SK-N-SH (cell line): ENCODE results near the gene NEK2. TPM values are rescaled to one million over a fixed set of nuclear protein-coding genes. Genes with fewer than 3 reads are reported as not detected.

Experiments used
- CTCF ChIA-PET: fragments of 300-600, 350-600 bp; formaldehyde crosslinking; extraction: SDS; loops from one replicate; lab custom pipeline; 2021; lab: Yijun Ruan, JAX
- POLR2A ChIA-PET: fragments of 350-600 bp; sonication (Branson Sonifier 250); formaldehyde crosslinking; extraction: SDS; loops from one replicate; lab custom pipeline; 2020; ENCODE audit warnings: antibody characterized with exemption, inconsistent platforms; lab: Yijun Ruan, JAX
- DNase-seq: peaks from one replicate; pipeline ENCODE4 v3.0.0; 2012
- H2AFZ ChIP-seq: fragments of 200-600 bp; sonication (generic); 2 replicates; pipeline ENCODE4 v1.8.1; 2016; ENCODE audit warnings: antibody characterized with exemption, mild to moderate bottlenecking, low read depth
- H3F3A ChIP-seq: fragments of 200-600 bp; sonication (generic); replicated peaks from 2 replicates; pipeline ENCODE3; 2016; ENCODE audit warnings: antibody characterized with exemption, mild to moderate bottlenecking; ENCODE audit not compliant: insufficient read depth
- H3K27ac ChIP-seq, 2 experiments: fragments of 200-500 bp in 1 of 2; fragments of 200-600 bp in 1 of 2; sonication (Bioruptor generic) in 1 of 2; sonication (generic), shearing (Covaris generic) in 1 of 2; 2 replicates each; pipeline versions ENCODE4 v1.5.1 to v1.6.1; 2014 to 2016; ENCODE audit warnings: low read depth in 2 of 2, inconsistent platforms in 1 of 2, low read length in 1 of 2, mild to moderate bottlenecking in 1 of 2, mixed read lengths in 1 of 2
- H3K27me3 ChIP-seq: fragments of 200-600 bp; sonication (generic), shearing (Covaris generic); 2 replicates; pipeline ENCODE4 v1.6.1; 2016; ENCODE audit warnings: mixed run types; ENCODE audit not compliant: insufficient read depth
- H3K36me3 ChIP-seq, 2 experiments: fragments of 200-500 bp in 1 of 2; fragments of 200-600 bp in 1 of 2; sonication (Bioruptor generic) in 1 of 2; sonication (generic) in 1 of 2; replicated peaks in 1 of 2; 2 replicates each; pipeline versions ENCODE3 to v1.5.1; 2014 to 2016; ENCODE audit warnings: low read length in 1 of 2, mild to moderate bottlenecking in 1 of 2; ENCODE audit not compliant: insufficient read depth in 2 of 2, control insufficient read depth in 1 of 2
- H3K4me1 ChIP-seq, 2 experiments: fragments of 200-500 bp in 1 of 2; fragments of 200-600 bp in 1 of 2; sonication (Bioruptor generic) in 1 of 2; sonication (generic), shearing (Covaris generic) in 1 of 2; 2 replicates each; pipeline versions ENCODE4 v1.5.1 to v1.6.1; 2014 to 2016; ENCODE audit warnings: low read depth in 1 of 2, low read length in 1 of 2, mixed run types in 1 of 2; ENCODE audit not compliant: insufficient read depth in 2 of 2, control insufficient read depth in 1 of 2
- H3K4me2 ChIP-seq: fragments of 200-600 bp; sonication (generic), shearing (Covaris generic); 2 replicates; pipeline ENCODE4 v1.6.1; 2017; ENCODE audit warnings: mixed run types
- H3K4me3 ChIP-seq, 2 experiments: fragments of 200-500 bp in 1 of 2; fragments of 200-600 bp in 1 of 2; sonication (Bioruptor generic) in 1 of 2; sonication (generic), shearing (Covaris generic) in 1 of 2; 2 replicates each; pipeline versions ENCODE4 v1.5.1 to v1.8.1; 2014 to 2016; ENCODE audit warnings: low read depth in 2 of 2, inconsistent platforms in 1 of 2, low read length in 1 of 2, mild to moderate bottlenecking in 1 of 2, mixed read lengths in 1 of 2, moderate library complexity in 1 of 2
- H3K79me2 ChIP-seq: fragments of 200-600 bp; sonication (generic); 2 replicates; pipeline ENCODE4 v1.8.1; 2017; ENCODE audit warnings: mild to moderate bottlenecking; ENCODE audit not compliant: insufficient read depth
- H3K9ac ChIP-seq: fragments of 200-600 bp; sonication (generic); 2 replicates; pipeline ENCODE4 v1.6.1; 2017; ENCODE audit warnings: mixed run types
- H3K9me2 ChIP-seq: fragments of 200-600 bp; sonication (generic); 2 replicates; pipeline ENCODE4 v1.6.1; 2017; ENCODE audit warnings: mixed run types
- H3K9me3 ChIP-seq: fragments of 200-600 bp; sonication (generic); 2 replicates; pipeline ENCODE4 v1.6.1; 2017; ENCODE audit warnings: mixed run types, mild to moderate bottlenecking, moderate library complexity
- H4K20me1 ChIP-seq: fragments of 200-600 bp; sonication (generic); 2 replicates; pipeline ENCODE4 v1.6.1; 2017; ENCODE audit warnings: mild to moderate bottlenecking, mixed run types; ENCODE audit not compliant: insufficient read depth
- FOXJ3 ChIP-seq: sonication (generic); formaldehyde crosslinking; IDR thresholded peaks from 2 replicates; pipeline ENCODE4 v1.5.1; 2020; ENCODE audit warnings: mild to moderate bottlenecking, missing genetic modification reagents
- FOXM1 ChIP-seq: IDR thresholded peaks from 2 replicates; pipeline ENCODE4 v1.4.0; 2012; ENCODE audit warnings: low read depth, mild to moderate bottlenecking
- JUND ChIP-seq: IDR thresholded peaks from 2 replicates; pipeline ENCODE4 v1.4.0; 2012
- REST ChIP-seq: IDR thresholded peaks from 2 replicates; pipeline ENCODE4 v1.6.1; 2012; ENCODE audit warnings: mild to moderate bottlenecking, low read depth, low read length, moderate library complexity
- TCF12 ChIP-seq: IDR thresholded peaks from 2 replicates; pipeline ENCODE4 v1.4.0; 2012
- USF1 ChIP-seq: IDR thresholded peaks from 2 replicates; pipeline ENCODE4 v1.4.0; 2012; ENCODE audit warnings: low read depth, borderline replicate concordance
- WGBS: methylation state at CpG from one replicate; pipeline ENCODE4 v1.1.6; 2017; ENCODE audit warnings: low lambda C conversion rate; 5-methylcytosine and 5-hydroxymethylcytosine counted together
- polyA plus RNA-seq, 3 experiments: library from polyadenylated mRNA; depleted of rRNA; stranded (reverse); fragments of >200 nt; gene quantifications; 2 replicates each; pipeline ENCODE4 v1.2.3, GENCODE V29; 2012
- TF ChIP-seq, protein P1 (sequence below): fragments of 150-350 bp; IDR thresholded peaks from 2 replicates; pipeline ENCODE4 v1.6.1; 2017; ENCODE audit warnings: antibody characterized with exemption, low read length, low read depth, borderline replicate concordance

The NEK2 gene
- polyA plus RNA-seq, 1 of the 3 experiments (the other 2 are of a cell fraction), result 9.4 TPM

DNA sequence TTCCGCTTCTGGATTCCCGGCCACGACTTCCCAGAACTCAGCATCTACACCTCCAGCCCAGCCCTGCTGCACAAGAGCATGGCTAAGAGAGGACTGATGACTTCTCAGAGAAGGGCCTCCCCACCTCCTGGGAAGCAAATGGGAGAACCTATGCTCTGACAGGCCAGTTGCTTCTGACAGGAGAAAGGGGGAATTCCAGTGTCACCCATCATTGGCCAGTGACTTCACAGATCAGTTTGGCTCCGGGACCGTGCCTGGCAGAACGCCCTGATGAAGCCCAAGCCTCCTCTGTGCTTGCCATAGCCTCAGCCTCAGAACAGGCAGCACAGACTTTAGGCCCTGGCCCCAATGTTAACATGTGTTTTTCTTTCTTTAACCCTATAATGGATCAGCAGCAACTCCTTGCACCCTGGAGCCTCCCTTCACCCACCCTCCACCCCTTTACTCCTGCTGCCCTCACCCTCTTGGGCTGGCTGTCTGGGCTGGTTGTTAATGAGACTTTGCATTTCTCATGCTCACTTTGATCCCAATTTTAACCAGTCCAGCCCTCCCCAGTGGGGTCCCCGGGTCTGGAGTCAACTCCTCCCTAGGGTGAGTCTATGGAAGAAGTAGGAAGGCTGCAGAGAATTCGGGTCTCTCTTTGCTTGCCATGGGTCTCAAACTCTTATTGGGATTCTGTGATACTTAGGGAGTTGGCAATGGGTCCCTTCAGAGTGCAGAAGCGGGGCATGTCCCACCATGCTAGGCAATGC is 53.8 kb downstream of the NEK2 start:
- H3K27ac ChIP-seq, result no peak overlapping the region
- no peaks in the 10 kb centered on the region for H3K9me3 ChIP-seq
- H3K79me2 ChIP-seq, result no peaks in the 10 kb centered on the region
- H3K4me2 ChIP-seq, result no peak overlapping the region
- H4K20me1 ChIP-seq, result no peaks in the 10 kb centered on the region
- POLR2A ChIA-PET, result no interaction called here
- TF ChIP-seq, protein P1, sequence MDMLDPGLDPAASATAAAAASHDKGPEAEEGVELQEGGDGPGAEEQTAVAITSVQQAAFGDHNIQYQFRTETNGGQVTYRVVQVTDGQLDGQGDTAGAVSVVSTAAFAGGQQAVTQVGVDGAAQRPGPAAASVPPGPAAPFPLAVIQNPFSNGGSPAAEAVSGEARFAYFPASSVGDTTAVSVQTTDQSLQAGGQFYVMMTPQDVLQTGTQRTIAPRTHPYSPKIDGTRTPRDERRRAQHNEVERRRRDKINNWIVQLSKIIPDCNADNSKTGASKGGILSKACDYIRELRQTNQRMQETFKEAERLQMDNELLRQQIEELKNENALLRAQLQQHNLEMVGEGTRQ, result no peak
- TF ChIP-seq JUND (no peak), FOXJ3 (CRISPR knock-in tag) (no peak)
- H3K4me1 ChIP-seq, result no peaks in the 10 kb centered on the region; a peak in 1 of 4 replicates
- DNase-seq, result no peak
- H3K4me3 ChIP-seq, result no peak overlapping the region
- H3K9ac ChIP-seq, result no peak overlapping the region
- CTCF ChIA-PET, result interaction anchor here (0.8 kb wide), 1 partner anchor 33 kb away, joined by 3 read pairs; no protein-coding TSS in a partner anchor
- no peaks in the 10 kb centered on the region for H3K36me3 ChIP-seq
- H3K9me2 ChIP-seq, result no peaks in the 10 kb centered on the region
- H3F3A ChIP-seq, result no peaks in the 10 kb centered on the region
- H3K27me3 ChIP-seq, result no peaks in the 10 kb centered on the region
- no peak overlapping the region for H2AFZ ChIP-seq
- 74% methylated on average over 8 of the region's 9 CpGs for WGBS

- DNase-seq, result no peak
- CTCF ChIA-PET, result interaction anchor here (1.0 kb wide), 2 partner anchors 17 to 21 kb away, joined by 3 to 4 read pairs; no protein-coding TSS in a partner anchor
- H3K9me3 ChIP-seq, result no peaks in the 10 kb centered on the region
- no peak for TF ChIP-seq USF1
- no peak for TF ChIP-seq FOXM1
- no peak for TF ChIP-seq TCF12
- TF ChIP-seq REST, result no peak
- TF ChIP-seq, all 33 proteins: peak for 0
- H3K4me3 ChIP-seq, result no peak overlapping the region
- H3K9me2 ChIP-seq, result no peaks in the 10 kb centered on the region
- H3K36me3 ChIP-seq, result no peaks in the 10 kb centered on the region
- no peaks in the 10 kb centered on the region for H3F3A ChIP-seq
- no peaks in the 10 kb centered on the region; a peak in 1 of 4 replicates for H3K4me1 ChIP-seq
- no peaks in the 10 kb centered on the region for H3K27me3 ChIP-seq
- 85% methylated on average over 5 of the region's 5 CpGs for WGBS
- no peak overlapping the region for H3K4me2 ChIP-seq
- POLR2A ChIA-PET, result no interaction called here
- no peaks in the 10 kb centered on the region for H3K79me2 ChIP-seq
- H3K9ac ChIP-seq, result no peak overlapping the region
- no peaks in the 10 kb centered on the region for H4K20me1 ChIP-seq
- H2AFZ ChIP-seq, result no peak overlapping the region
- H3K27ac ChIP-seq, result no peak overlapping the region
These were observed 55.3 kb downstream of the NEK2 start for GRCh38 chr1:211620097-211620496.
